Liver (tissue), 3 donors: ENCODE data around the gene GRB14.

Experiments used
- CTCF ChIP-seq: fragments of 150-350 bp; IDR thresholded peaks from 2 replicates; pipeline ENCODE4 v1.5.1; 2017; ENCODE audit warnings: improper control_type of control experiment, low read depth, low read length; ENCODE audit not compliant: missing input control
- FOXA1 ChIP-seq: IDR thresholded peaks from 2 replicates; pipeline ENCODE4 v1.6.1; 2016; ENCODE audit warnings: antibody characterized with exemption
- JUND ChIP-seq, 2 donors: IDR thresholded peaks; 2 replicates each; pipeline ENCODE4 v1.6.1; 2016; ENCODE audit warnings: antibody characterized with exemption in 2 of 2
- TAF1 ChIP-seq: conservative IDR thresholded peaks from 2 replicates; pipeline ENCODE4 v1.6.1; 2016; ENCODE audit warnings: antibody characterized with exemption, mild to moderate bottlenecking
- YY1 ChIP-seq: IDR thresholded peaks from 2 replicates; pipeline ENCODE4 v1.6.1; 2016; ENCODE audit warnings: antibody characterized with exemption, mild to moderate bottlenecking
- donor health status: healthy.
- donor health status: healthy.

- TF ChIP-seq FOXA1 (no peak), CTCF (no peak), YY1 (no peak), JUND (IDR thresholded peaks at IDR 0.05) (no peak), TAF1 (no peak)
These were observed 171.6 kb downstream of the GRB14 start for GRCh38 chr2:164449706-164450105.
